ENCODE results near the gene BSPRY.

The BSPRY gene

DNA sequence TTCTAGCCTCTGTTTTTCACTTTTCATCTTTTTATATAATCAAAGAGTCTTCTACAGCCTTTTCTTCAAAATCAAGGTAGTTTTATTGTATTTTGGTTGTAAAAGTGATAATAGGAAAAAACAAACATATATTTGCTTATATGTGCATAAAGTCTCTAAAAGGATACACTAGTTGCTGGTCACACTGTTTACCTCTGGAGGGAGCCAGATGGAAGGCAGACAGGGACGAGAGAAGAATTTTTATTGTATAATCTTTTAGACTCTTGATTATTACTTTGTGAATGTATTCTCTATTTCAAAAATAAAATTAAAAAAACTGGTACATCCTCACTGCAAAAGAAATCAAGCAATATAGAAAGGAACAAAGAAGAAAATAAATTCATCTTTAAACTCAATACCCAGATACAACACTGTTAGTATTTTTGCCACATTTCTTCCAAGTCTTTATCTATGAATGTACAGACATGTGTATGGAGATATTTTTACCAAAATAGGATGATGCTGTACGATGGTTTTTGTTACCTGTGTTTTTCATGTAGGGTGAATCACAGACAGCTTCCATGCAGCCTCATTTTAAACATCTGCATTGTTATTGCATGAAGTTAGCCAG is 40.0 kb upstream of the BSPRY start:
- peak; percentile 84 for TF ChIP-seq CTCF (IDR thresholded peaks at IDR 0.05; ENCODE audit: low read depth, low read length)
- in situ Hi-C loops (cut with HindIII; ENCODE audit: low sequenced_read_pairs): no loop called here
- H3K4me3 ChIP-seq (ENCODE audit: low read depth, low read length): no peak overlapping the region
- DNase-seq (ENCODE audit: low read depth, low spot score): peak; percentile 49

GRCh38 chr9:113310538-113310937 is 38.8 kb upstream of the BSPRY start:
- in situ Hi-C loops (cut with HindIII; ENCODE audit: low sequenced_read_pairs): no loop called here
- no peak for TF ChIP-seq CTCF (IDR thresholded peaks at IDR 0.05; ENCODE audit: low read depth, low read length)

DNA sequence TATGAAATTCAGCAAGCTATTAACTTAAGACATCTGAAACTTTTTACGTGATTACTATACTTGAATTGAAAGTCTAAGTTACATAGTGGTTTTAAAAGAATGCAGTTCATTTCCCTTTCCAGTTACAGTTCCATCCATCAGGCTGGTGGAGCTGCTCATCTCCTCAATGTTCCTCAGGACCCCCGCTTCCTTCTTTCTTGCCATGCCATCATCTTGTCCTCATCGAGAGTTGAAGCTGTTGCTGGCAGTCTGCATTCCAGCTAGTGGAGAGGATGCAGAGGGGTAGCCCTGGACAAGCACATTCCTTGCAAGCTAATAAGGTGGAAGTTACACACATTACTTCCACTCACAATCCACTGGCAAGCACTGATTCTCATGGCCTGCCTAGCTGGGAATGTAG is 37.4 kb upstream of the BSPRY start:
- no peak for TF ChIP-seq CTCF (IDR thresholded peaks at IDR 0.05; ENCODE audit: low read depth, low read length)
- in situ Hi-C loops (cut with HindIII; ENCODE audit: low sequenced_read_pairs): no loop called here
- no peak overlapping the region for H3K4me3 ChIP-seq (ENCODE audit: low read depth, low read length)
- no peak for DNase-seq (ENCODE audit: low read depth, low spot score)

More at GRCh38 chr9:113310538-113310937, 38.8 kb upstream of the BSPRY start:
- H3K4me3 ChIP-seq (ENCODE audit: low read depth, low read length): no peak overlapping the region
- no peak for DNase-seq (ENCODE audit: low read depth, low spot score)

DNA sequence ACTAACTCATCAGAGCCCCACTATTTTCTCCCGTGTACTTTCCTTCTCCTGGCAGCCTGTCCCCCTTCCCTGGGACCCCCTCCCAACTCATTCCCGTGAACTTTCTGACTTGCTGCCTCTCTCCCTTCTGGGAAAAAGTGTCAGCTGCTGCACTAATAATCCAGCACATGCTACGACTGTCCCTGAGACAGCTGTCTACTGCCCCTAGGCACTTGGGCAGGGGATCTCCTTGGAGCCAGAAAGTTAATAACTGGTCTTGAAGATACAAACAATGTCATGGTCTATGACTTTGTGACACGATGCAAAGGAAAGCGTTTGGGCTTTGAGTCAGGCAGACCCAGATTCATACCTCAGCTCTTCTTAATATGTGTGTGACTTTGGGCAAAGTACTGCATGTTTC is 36.1 kb upstream of the BSPRY start:
- no peak overlapping the region for H3K4me3 ChIP-seq (ENCODE audit: low read depth, low read length)
- no peak for DNase-seq (ENCODE audit: low read depth, low spot score)
- TF ChIP-seq CTCF (IDR thresholded peaks at IDR 0.05; ENCODE audit: low read depth, low read length): no peak
- in situ Hi-C loops (cut with HindIII; ENCODE audit: low sequenced_read_pairs): no loop called here

DNA sequence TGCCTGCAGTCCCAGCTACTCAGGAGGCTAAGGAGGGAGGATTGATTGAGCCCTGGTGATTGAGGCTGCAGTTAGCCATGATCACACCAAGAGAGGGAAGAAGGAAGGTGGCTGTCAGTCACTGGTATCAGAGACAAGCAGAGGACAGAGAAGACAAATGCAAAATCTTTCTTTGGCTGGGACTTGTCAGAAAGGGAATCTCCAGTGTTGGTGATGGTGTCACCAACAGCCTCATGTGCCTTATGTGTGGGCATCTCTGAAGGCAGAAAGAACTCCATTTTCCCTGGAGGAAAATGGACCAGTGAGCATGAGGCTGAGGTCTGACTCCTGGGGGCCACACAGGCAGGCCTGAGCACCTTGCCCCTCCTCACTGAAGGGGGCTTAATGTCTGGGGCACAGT is 34.1 kb upstream of the BSPRY start:
- TF ChIP-seq CTCF (IDR thresholded peaks at IDR 0.05; ENCODE audit: low read depth, low read length): no peak
- in situ Hi-C loops (cut with HindIII; ENCODE audit: low sequenced_read_pairs): no loop called here
- DNase-seq (ENCODE audit: low read depth, low spot score): no peak
- H3K4me3 ChIP-seq (ENCODE audit: low read depth, low read length): no peak overlapping the region

DNA sequence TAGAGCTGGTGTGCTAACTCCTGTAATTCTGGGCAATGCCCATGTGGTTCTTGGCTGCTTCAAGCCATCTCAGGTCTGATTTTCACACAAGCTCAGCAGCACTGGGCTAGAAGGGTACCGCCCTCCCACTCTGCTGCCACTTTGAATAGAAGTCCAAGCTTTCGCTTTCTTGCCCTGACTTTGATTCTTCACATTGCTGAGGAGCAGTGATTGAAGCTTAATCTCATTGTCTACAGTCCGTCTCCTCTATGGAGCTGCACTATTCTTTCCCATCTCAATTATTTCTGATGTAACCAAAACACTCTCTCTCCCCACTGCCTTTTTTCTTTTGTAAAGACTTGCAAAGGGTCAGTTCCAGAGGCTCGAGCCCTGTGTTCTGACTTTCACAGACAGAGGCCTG is 33.3 kb upstream of the BSPRY start:
- no peak overlapping the region for H3K4me3 ChIP-seq (ENCODE audit: low read depth, low read length)
- in situ Hi-C loops (cut with HindIII; ENCODE audit: low sequenced_read_pairs): no loop called here
- DNase-seq (ENCODE audit: low read depth, low spot score): no peak
- TF ChIP-seq CTCF (IDR thresholded peaks at IDR 0.05; ENCODE audit: low read depth, low read length): no peak

DNA sequence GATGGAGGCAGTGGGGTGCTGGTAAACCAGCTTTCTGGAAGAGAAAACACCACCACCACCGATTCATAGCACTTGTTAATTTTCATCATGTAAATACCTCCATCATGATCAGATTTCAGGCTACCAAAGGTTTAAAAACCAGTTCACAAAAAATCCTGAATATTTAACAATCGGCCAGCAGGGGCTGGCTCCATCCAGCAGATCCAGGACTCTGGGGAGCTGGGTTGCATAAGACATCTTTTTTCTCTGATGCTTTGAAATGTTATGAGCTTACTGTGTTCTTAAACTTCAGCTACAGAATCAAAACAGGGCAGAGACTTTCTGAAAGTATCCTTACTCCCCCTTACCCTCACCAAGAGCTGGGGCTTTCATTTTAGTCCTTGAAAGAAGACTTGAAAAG is 31.6 kb upstream of the BSPRY start:
- peak; percentile 17 for TF ChIP-seq CTCF (IDR thresholded peaks at IDR 0.05; ENCODE audit: low read depth, low read length)
- in situ Hi-C loops (cut with HindIII; ENCODE audit: low sequenced_read_pairs): no loop called here
- H3K4me3 ChIP-seq (ENCODE audit: low read depth, low read length): no peak overlapping the region
- DNase-seq (ENCODE audit: low read depth, low spot score): no peak

Data from astrocyte of the spinal cord (primary cell).